Stomach (tissue), 4 donors: Measurements from ENCODE around the gene PNPLA8.

Experiments used
- EP300 ChIP-seq: sonication (generic); formaldehyde crosslinking; IDR thresholded peaks from one replicate; pipeline ENCODE4 v1.6.1; 2017; ENCODE audit warnings: antibody characterized with exemption
- POLR2A ChIP-seq, 4 donors: fragments of 450-650 bp; IDR thresholded peaks; one replicate each; pipeline ENCODE4 v1.6.1; 2016; ENCODE audit warnings: antibody characterized with exemption in 4 of 4, control low read depth in 2 of 4, mild to moderate bottlenecking in 1 of 4, moderate library complexity in 1 of 4
- POLR2AphosphoS5 ChIP-seq, 3 donors: sonication (generic); formaldehyde crosslinking; IDR thresholded peaks; one replicate each; pipeline ENCODE4 v1.6.1; 2016; ENCODE audit warnings: antibody characterized with exemption in 3 of 3
- TF ChIP-seq, protein P1 (sequence below), 7 experiments: fragments of 450-650 bp in 4 of 7; fragments of 200-600 bp in 3 of 7; sonication (generic) in 3 of 7; IDR thresholded peaks; one replicate each; pipeline ENCODE4 v1.5.1; 2016 to 2019; ENCODE audit warnings: antibody characterized with exemption in 7 of 7, control low read depth in 2 of 7, mild to moderate bottlenecking in 1 of 7

DNA sequence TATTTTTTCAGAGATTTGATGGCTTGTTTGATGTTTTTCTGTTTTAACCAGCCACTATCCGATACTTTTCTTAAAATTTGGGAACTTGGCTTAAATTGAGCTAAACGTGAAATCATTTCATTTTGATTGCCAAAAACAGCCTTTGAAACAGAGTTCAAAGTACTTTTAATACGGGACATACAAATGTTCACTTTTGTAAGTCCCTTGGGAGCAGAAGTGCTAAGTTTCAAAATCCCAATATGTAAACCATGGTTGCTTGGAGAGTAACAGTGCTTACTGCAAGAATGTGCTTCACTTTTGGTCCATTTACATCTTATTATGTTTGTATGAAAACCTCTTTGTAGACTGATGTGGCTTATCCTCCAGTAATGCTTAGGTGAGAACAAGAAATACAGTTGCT, 10.9 kb downstream of the PNPLA8 start:
- TF ChIP-seq, protein P1, sequence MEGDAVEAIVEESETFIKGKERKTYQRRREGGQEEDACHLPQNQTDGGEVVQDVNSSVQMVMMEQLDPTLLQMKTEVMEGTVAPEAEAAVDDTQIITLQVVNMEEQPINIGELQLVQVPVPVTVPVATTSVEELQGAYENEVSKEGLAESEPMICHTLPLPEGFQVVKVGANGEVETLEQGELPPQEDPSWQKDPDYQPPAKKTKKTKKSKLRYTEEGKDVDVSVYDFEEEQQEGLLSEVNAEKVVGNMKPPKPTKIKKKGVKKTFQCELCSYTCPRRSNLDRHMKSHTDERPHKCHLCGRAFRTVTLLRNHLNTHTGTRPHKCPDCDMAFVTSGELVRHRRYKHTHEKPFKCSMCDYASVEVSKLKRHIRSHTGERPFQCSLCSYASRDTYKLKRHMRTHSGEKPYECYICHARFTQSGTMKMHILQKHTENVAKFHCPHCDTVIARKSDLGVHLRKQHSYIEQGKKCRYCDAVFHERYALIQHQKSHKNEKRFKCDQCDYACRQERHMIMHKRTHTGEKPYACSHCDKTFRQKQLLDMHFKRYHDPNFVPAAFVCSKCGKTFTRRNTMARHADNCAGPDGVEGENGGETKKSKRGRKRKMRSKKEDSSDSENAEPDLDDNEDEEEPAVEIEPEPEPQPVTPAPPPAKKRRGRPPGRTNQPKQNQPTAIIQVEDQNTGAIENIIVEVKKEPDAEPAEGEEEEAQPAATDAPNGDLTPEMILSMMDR (IDR thresholded peaks at IDR 0.05), result no peak
- TF ChIP-seq POLR2A (IDR thresholded peaks at IDR 0.05) (no peak), POLR2AphosphoS5 (IDR thresholded peaks at IDR 0.05) (no peak), EP300 (no peak)
